GM08714 (cell line): ENCODE results near the gene EHBP1.
"Not testable (repeated sequence)": the region's sequence is repeated elsewhere in the genome, so short reads cannot be mapped to it uniquely, and the experiment has no call there.

Source experiments
- H3K4me3 ChIP-seq: fragments of 200-500 bp; sonication (Bioruptor generic); 2 replicates; pipeline ENCODE4 v1.5.1; 2014; ENCODE audit warnings: mild to moderate bottlenecking, low read length, inconsistent platforms
- ZNF274 ChIP-seq: IDR thresholded peaks from 2 replicates; pipeline ENCODE4 v1.6.1; 2012; ENCODE audit warnings: mild to moderate bottlenecking, low read depth, low read length

EHBP1 gene

DNA sequence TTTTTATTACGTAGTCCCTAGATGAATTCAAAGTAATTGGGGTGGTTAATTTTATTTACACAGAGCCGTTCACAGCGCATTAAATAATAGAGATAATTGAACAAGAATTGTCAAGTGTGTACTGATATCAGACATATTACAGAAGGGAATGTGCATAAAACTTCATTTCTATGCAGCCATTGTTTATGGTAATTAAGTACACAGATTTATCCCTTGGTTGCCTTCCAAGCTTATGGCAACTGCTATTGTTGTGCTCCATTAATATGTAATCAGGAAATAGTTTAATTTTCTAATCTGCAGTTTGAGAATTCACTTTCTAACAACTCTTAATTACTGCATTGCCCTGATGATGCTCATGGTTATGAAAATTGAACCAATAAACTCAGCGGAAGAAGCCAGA is 297.8 kb downstream of the EHBP1 start:
- no peak overlapping the region for H3K4me3 ChIP-seq
- no peak for TF ChIP-seq ZNF274

GRCh38 chr2:63007813-63008458 is 302.4 kb downstream of the EHBP1 start:
- TF ChIP-seq ZNF274: no peak
- no peak overlapping the region for H3K4me3 ChIP-seq

DNA sequence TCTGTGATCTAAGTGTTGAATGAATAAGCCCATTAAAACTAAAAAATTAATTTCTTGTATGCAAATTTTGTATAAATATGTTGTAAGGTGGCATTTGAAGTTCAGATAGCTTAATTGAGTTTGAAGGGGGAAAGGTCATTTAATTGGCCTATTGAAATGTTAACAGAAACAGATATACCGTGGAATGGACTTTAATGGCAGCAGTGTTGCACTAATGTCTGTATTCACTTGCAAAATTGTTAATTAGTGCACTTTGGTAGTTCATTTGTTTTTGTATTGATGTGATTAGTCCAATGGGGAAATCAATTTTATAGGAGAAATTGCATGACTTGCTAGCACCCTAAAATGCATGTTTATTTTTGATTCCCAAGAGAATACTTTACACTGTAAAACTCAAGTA is 303.3 kb downstream of the EHBP1 start:
- no peak for TF ChIP-seq ZNF274
- no peak overlapping the region for H3K4me3 ChIP-seq

DNA sequence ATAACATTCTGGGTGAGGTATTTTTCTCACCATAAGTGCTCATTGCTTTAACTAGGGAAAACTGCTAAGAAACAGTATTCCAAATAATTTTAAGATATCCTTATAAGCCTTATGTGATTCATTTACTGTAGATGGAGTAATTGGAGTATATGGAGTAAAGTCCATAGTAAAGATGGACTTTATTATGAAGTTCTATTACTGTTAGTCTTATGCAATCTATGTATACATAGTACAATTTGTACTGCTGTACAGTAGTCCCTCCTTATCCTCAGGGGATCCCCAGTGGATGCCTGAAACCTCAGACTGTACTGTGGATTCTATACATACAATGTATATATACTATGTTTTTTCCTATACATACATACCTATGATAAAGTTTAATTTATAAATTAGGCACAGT is 304.0 kb downstream of the EHBP1 start:
- TF ChIP-seq ZNF274: no peak
- no peak overlapping the region for H3K4me3 ChIP-seq

DNA sequence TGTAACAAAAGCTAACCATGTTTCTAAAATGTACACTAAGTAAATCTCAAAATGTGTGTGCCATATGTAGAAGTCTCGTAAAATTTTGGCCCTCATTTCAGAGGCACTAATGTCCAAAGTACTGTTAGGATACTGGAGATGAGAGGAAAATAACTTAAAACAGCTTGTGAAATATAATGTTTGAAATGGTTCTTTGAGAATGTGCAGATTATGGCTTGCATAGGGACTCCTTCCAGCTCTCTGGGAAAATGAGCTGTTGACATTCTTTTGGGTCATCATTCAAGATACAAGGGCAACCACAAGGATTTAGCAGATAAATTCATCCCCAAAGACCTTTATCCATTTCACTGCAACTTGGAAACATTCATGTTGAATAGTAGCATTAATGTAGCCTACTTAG is 307.0 kb downstream of the EHBP1 start:
- TF ChIP-seq ZNF274: no peak
- no peak overlapping the region for H3K4me3 ChIP-seq

DNA sequence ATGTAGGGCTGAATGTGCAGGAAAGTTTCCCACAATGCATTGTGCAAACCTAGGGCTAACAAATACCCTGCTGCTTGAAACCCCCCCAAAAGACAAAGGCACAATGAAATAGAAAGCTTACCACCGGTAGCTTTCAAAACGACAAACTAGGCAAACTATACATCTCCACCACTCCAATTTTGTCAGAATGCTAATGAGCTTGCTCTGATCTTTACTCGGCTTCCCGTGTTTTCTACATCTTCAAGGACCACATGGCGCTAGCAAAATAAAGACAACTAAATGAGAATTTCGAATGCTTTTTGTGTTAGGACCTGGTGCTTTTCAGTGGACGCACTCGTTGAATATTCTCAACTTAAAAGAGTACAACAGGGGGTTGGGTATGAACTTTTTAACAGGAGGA is 307.9 kb downstream of the EHBP1 start:
- no peak for TF ChIP-seq ZNF274
- H3K4me3 ChIP-seq: no peak overlapping the region

GRCh38 chr2:63015389-63015788 is 309.9 kb downstream of the EHBP1 start:
- H3K4me3 ChIP-seq: no peak overlapping the region
- no peak for TF ChIP-seq ZNF274

GRCh38 chr2:63018439-63018838 is 312.9 kb downstream of the EHBP1 start:
- TF ChIP-seq ZNF274: no peak
- H3K4me3 ChIP-seq: no peak overlapping the region

GRCh38 chr2:63019686-63020085 is 314.2 kb downstream of the EHBP1 start:
- H3K4me3 ChIP-seq: not testable (repeated sequence)

DNA sequence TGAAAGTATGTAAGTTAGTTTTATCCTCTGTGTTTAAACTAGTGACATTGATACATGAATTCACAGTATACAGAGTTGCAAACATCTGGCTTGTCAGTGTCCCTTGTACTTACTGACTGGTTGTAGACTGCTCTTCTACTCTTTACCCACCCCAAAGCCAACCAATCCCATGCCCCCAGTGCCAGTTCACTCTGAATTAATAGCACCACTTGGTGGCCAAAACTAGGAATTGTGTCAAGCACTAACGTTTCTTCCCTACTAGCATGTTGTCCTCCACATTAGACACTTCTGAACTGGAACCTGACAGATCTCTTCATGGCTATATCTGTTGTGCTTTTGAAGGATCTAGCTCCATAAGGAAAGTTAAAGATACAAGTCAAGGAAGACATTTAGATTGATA is 317.9 kb downstream of the EHBP1 start:
- H3K4me3 ChIP-seq: no peak overlapping the region
- no peak for TF ChIP-seq ZNF274

DNA sequence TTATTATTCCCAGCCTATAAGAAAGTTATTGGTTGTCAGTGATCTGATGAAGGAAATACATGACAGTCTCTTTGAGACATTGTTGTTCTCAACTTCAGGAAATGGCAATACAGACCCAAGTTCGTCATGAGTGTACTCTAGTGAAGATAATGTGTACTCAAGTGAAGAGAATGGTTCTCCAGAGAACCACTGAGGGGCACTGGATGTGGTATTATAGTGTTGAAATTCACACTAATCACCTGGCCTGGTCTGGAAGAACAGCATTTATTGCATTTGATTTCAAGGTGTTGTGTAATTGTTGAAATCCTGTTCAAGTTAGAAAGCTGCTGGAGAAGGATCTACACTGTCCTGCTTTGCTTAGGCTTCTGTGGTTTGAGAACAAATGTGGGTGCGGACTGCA is 321.7 kb downstream of the EHBP1 start:
- TF ChIP-seq ZNF274: no peak
- no peak overlapping the region for H3K4me3 ChIP-seq

- TF ChIP-seq ZNF274: no peak
- no peak overlapping the region for H3K4me3 ChIP-seq
These were observed 323.5 kb downstream of the EHBP1 start for GRCh38 chr2:63029058-63029457.

DNA sequence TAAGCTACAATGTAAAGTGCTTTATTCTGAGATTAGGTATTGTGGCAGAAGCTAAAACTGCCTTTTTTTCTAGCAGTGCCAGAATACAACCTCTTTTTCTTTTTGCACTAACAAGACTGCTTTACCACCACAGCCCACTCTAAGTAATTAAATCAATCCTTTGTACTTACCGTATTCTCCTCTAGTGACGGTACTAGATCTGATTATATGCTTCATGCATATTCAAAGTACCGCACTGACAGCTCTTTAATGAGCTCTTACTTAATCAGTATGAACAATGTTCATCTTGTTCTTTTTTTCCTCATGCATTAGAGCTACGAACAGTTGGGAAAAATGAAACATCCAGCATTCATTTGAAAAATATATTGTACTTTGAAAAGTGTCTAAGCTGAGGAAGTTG is 329.0 kb downstream of the EHBP1 start:
- no peak for TF ChIP-seq ZNF274
- H3K4me3 ChIP-seq: no peak overlapping the region

DNA sequence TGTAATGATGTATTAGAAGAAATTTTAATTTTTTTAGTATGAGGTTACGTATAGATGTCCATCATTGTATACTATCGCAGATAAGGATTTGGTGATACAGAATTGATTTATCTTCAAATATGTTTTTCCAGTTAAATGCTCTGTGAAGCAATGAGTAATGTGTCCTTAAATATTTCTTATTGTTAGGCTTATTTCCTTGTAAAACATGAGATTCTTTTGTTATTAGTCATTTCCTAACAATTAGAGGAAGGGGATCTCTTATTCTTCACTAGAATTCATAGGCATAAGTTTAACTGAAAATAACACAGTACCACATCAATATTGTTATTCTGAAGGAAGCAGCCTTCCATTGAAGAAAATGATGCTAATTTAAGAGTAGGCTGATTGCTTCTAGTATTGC is 329.7 kb downstream of the EHBP1 start:
- no peak overlapping the region for H3K4me3 ChIP-seq
- TF ChIP-seq ZNF274: no peak

DNA sequence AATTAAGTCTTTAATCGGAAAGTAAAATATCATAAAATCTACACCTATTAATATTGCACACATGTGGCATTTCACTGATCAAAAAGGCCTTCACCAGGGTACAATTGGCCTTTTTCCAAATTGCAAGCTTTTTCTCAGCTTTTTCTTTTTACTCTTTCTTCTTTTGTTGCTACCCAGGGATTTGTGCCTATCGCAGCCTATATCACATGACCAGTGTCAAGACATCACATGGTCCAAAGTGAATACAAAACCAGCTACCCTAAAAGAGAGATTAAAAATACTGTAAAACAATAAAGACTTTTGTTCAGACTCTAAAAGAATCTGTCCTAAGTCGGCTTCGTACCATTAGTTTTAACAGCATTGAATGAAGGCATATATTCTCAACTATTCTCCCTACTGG is 330.1 kb downstream of the EHBP1 start:
- no peak overlapping the region for H3K4me3 ChIP-seq
- no peak for TF ChIP-seq ZNF274

- TF ChIP-seq ZNF274: no peak
- no peak overlapping the region for H3K4me3 ChIP-seq
These were observed 332.5 kb downstream of the EHBP1 start for GRCh38 chr2:63038034-63038433.
